ENCODE data around the gene EDAR. TPM values are rescaled to one million over a fixed set of nuclear protein-coding genes. Genes with fewer than 3 reads are reported as not detected.

Gene EDAR
- total and polyA plus RNA-seq, 10 of the 15 experiments (the other 5 are each of a cell fraction or from before 2014, with no cell fraction given), result 0.04 TPM; not detected in 9

- no peak for TF ChIP-seq IKZF1 (conservative IDR thresholded peaks at IDR 0.05)
- no peak for TF ChIP-seq FOS (IDR thresholded peaks at IDR 0.05; ENCODE audit: borderline replicate concordance, extremely low read depth, insufficient read length)
- TF ChIP-seq IRF3 (IDR thresholded peaks at IDR 0.05), result no peak
- TF ChIP-seq ZNF274 (IDR thresholded peaks at IDR 0.05; ENCODE audit: insufficient read depth, insufficient read length), result no peak
- TF ChIP-seq ZNF217 (IDR thresholded peaks at IDR 0.05), result no peak
- TF ChIP-seq NR2C2 (IDR thresholded peaks at IDR 0.05; ENCODE audit: borderline replicate concordance, control insufficient read depth, insufficient read length, low read depth), result no peak
- TF ChIP-seq HCFC1 (IDR thresholded peaks at IDR 0.05; ENCODE audit: low read length), result no peak
- TF ChIP-seq SMAD5 (IDR thresholded peaks at IDR 0.05; ENCODE audit: low read depth), result no peak
- TF ChIP-seq HDGF (IDR thresholded peaks at IDR 0.05), result no peak
Observed at GRCh38 chr2:109029490-109030201, 40.6 kb upstream of the EDAR start (continued).

- Histone ChIP-seq H3K27me3 (replicated peaks in 1 of 2; ENCODE audit: control insufficient read depth in 2 of 2, insufficient read depth in 2 of 2, low read length in 1 of 2) (no peaks in the 10 kb centered on the region), H3K9me3 (replicated peaks; ENCODE audit: control insufficient read depth, insufficient read depth, low read length) (no peaks in the 10 kb centered on the region; the same call in 1 of the 3 replicates), H2AFZ (ENCODE audit: control insufficient read depth, low read depth, low read length) (no peak overlapping the region), H3K4me2 (ENCODE audit: control insufficient read depth, insufficient read depth) (no peak overlapping the region), H3K27ac (ENCODE audit: control insufficient read depth, insufficient read depth) (no peak overlapping the region), H3K79me2 (ENCODE audit: control insufficient read depth, insufficient read depth, low read length) (no peaks in the 10 kb centered on the region), H3K4me1 (ENCODE audit: control insufficient read depth, insufficient read depth, low read length) (peaks cover 6% of the 10 kb centered on the region), H3K9ac (ENCODE audit: control insufficient read depth, insufficient read depth, low read length) (no peak overlapping the region), H3K4me3 (no peak overlapping the region), H4K20me1 (ENCODE audit: control insufficient read depth, insufficient read depth) (no peaks in the 10 kb centered on the region), H3K36me3 (ENCODE audit: control insufficient read depth in 2 of 2, insufficient read depth in 2 of 2, low read length in 1 of 2) (no peaks in the 10 kb centered on the region)
- intact Hi-C loops (cut with micrococcal nuclease; ENCODE audit: unreplicated experiment) (no loop called here), in situ Hi-C loops (cut with MboI) (no loop called here)
- RAD21 ChIA-PET (ENCODE audit: unreplicated experiment), result no interaction called here
- no TSS peak for BruUV-seq (replicated peaks)
- POLR2A ChIA-PET, result interaction anchor here (0.6 kb wide), 1 partner anchor 166 kb away, joined by 3 read pairs; no protein-coding TSS in a partner anchor
- WGBS (ENCODE audit: insufficient coverage, insufficient replicate concordance, low lambda C conversion rate, missing lambda C conversion rate), result 37% methylated on average over 5 of the region's 5 CpGs
- DNase-seq (ENCODE audit: low read depth, low spot score) (no peak), ATAC-seq (no peak), FAIRE-seq (no peak)
- SMC1A ChIA-PET (ENCODE audit: uncharacterized antibody, unreplicated experiment), result no interaction called here
- CTCF ChIA-PET, result no interaction called here
- no peak for TF ChIP-seq BCL3 (IDR thresholded peaks at IDR 0.05; ENCODE audit: borderline replicate concordance, insufficient read depth, low read depth, low read length, poor library complexity, severe bottlenecking)
- TF ChIP-seq MYB (IDR thresholded peaks at IDR 0.05; ENCODE audit: borderline replicate concordance, low read depth, low read length), result no peak
- TF ChIP-seq KLF5 (IDR thresholded peaks at IDR 0.05; ENCODE audit: partially characterized antibody), result no peak
- no peak for TF ChIP-seq TBL1XR1 (IDR thresholded peaks at IDR 0.05; ENCODE audit: low read depth, low read length)
- no peak for TF ChIP-seq BACH1 (IDR thresholded peaks at IDR 0.05; ENCODE audit: borderline replicate concordance)
- no peak for TF ChIP-seq ZNF592 (IDR thresholded peaks at IDR 0.05)
- TF ChIP-seq EZH2 (IDR thresholded peaks at IDR 0.05; ENCODE audit: borderline replicate concordance, control insufficient read depth, low read depth, low read length), result no peak
Observed at GRCh38 chr2:109028738-109029489, 39.9 kb upstream of the EDAR start.
